ENCODE results near the gene FREM1.

The FREM1 gene

DNA sequence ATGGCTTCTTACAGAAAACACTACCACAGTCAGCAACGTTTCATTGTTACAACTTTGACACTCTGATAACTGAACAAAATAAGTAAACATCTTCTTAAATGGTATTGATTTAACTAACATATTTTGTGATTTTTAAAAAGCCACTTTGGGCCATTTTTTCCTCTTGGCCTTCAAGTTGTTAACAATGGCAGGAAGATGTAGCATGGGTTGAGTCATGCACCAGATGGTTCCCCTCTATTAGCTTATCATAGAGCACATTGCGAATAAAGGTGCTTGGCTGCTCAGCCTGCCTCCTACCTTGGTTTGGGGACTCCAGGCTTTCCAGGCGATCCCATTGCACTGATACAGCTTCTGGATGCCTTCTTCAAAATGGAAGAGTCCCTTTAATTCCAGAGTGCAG is 163.6 kb downstream of the FREM1 start:
- H3K36me3 Mint-ChIP-seq (ENCODE audit: low read depth), result peaks cover 77% of the 10 kb centered on the region
- no peak overlapping the region for H3K4me3 Mint-ChIP-seq
- TF ChIP-seq, protein P1, sequence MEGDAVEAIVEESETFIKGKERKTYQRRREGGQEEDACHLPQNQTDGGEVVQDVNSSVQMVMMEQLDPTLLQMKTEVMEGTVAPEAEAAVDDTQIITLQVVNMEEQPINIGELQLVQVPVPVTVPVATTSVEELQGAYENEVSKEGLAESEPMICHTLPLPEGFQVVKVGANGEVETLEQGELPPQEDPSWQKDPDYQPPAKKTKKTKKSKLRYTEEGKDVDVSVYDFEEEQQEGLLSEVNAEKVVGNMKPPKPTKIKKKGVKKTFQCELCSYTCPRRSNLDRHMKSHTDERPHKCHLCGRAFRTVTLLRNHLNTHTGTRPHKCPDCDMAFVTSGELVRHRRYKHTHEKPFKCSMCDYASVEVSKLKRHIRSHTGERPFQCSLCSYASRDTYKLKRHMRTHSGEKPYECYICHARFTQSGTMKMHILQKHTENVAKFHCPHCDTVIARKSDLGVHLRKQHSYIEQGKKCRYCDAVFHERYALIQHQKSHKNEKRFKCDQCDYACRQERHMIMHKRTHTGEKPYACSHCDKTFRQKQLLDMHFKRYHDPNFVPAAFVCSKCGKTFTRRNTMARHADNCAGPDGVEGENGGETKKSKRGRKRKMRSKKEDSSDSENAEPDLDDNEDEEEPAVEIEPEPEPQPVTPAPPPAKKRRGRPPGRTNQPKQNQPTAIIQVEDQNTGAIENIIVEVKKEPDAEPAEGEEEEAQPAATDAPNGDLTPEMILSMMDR (IDR thresholded peaks at IDR 0.05), result no peak
- peaks cover 26% of the 10 kb centered on the region for H3K4me1 Mint-ChIP-seq
- no peaks in the 10 kb centered on the region for H3K9me3 Mint-ChIP-seq
- DNase-seq, result no peak
- no peak overlapping the region for H3K27ac Mint-ChIP-seq
- no peaks in the 10 kb centered on the region for H3K27me3 Mint-ChIP-seq (ENCODE audit: low read depth, poor library complexity)

DNA sequence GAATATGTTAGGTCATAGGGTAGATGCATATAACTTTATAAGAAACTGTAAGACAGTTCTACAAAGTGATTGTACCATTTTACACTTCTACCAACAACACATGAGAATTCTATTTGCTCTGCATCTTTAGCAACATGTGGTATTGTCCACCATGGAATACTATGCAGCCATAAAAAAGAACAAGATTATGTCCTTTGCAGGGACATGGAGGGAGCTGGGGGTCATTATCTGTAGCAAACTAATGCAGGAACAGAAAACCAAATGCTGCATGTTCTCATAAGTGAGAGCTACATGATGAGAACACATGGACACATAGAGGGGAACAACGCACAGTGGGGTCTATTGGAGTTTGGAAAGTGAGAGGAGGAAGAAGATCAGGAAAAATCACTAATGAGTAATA is 165.5 kb downstream of the FREM1 start:
- Mint-ChIP-seq H3K27ac (no peak overlapping the region), H3K36me3 (ENCODE audit: low read depth) (peaks cover 66% of the 10 kb centered on the region), H3K27me3 (ENCODE audit: low read depth, poor library complexity) (no peaks in the 10 kb centered on the region), H3K9me3 (no peaks in the 10 kb centered on the region), H3K4me3 (no peak overlapping the region), H3K4me1 (peaks cover 15% of the 10 kb centered on the region)
- no peak for DNase-seq
- TF ChIP-seq, protein P1 (IDR thresholded peaks at IDR 0.05), result no peak

DNA sequence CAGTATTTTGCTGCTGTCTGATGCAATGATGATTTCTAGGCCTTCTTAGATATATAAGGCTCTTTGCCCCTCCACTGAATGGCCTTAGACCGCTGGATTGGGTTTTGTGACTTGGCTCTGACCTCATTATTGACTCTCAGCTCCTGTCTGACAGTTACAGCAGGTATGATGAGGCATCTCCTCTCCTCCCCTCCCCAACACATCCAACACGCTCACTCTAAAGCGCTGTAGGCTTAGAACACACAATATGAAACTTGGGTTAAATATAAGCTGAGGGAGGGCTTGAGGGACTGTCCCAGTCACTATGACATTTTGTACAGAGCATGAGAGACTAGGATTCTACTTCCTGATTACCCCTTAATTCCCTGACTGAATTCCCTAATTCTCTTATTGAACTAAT is 168.9 kb downstream of the FREM1 start:
- Mint-ChIP-seq H3K9me3 (no peaks in the 10 kb centered on the region), H3K4me3 (no peak overlapping the region), H3K27ac (peak overlapping the region; percentile 19), H3K4me1 (no peaks in the 10 kb centered on the region), H3K36me3 (ENCODE audit: low read depth) (peaks cover 54% of the 10 kb centered on the region), H3K27me3 (ENCODE audit: low read depth, poor library complexity) (no peaks in the 10 kb centered on the region)
- TF ChIP-seq, protein P1 (IDR thresholded peaks at IDR 0.05), result no peak
- DNase-seq, result no peak

- Mint-ChIP-seq H3K4me1 (no peaks in the 10 kb centered on the region), H3K27me3 (ENCODE audit: low read depth, poor library complexity) (peaks cover 5% of the 10 kb centered on the region), H3K36me3 (ENCODE audit: low read depth) (peaks cover 46% of the 10 kb centered on the region), H3K4me3 (no peak overlapping the region), H3K9me3 (no peaks in the 10 kb centered on the region), H3K27ac (no peak overlapping the region)
- no peak for DNase-seq
- TF ChIP-seq, protein P1 (IDR thresholded peaks at IDR 0.05), result no peak
Observed at GRCh38 chr9:14733133-14733532, 177.1 kb downstream of the FREM1 start.

DNA sequence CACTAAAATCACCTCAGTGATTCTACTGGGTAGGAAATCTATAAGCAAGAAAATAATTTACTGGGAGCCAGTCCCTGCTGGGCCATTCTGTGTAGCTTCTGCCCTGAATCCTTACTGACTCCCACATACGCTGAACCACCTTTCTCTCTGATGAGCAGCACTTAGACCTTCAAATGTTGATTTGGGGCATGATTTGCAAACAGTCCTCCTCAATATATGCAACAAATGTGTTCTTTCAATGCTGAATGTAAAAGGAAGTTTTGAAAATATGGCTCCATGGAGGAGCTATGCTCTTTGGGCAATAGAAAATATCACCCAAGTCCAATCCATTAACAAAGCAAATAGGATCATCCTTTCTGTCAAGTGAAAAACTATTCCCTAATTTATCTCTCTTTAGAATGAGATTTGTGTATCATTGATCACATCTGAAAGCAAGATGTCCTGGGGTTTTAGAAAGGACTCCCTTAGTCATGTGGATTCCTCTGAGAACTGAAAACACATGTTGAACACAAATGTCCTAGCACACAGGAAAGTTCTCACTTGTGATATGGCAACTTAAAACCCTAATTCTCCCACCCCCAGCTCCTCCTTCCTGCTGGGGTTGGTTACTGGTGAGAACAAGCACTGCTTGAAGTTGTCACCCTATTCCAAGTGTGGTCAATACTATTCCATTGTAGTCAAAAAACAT is 178.8 kb downstream of the FREM1 start:
- TF ChIP-seq, protein P1 (IDR thresholded peaks at IDR 0.05), result no peak
- peaks cover 17% of the 10 kb centered on the region for H3K27me3 Mint-ChIP-seq (ENCODE audit: low read depth, poor library complexity)
- H3K4me3 Mint-ChIP-seq, result no peak overlapping the region
- no peaks in the 10 kb centered on the region for H3K9me3 Mint-ChIP-seq
- no peak for DNase-seq
- H3K36me3 Mint-ChIP-seq (ENCODE audit: low read depth), result peaks cover 32% of the 10 kb centered on the region
- no peaks in the 10 kb centered on the region for H3K4me1 Mint-ChIP-seq
- no peak overlapping the region for H3K27ac Mint-ChIP-seq

GRCh38 chr9:14730461-14730898 is 179.7 kb downstream of the FREM1 start:
- Mint-ChIP-seq H3K4me1 (no peaks in the 10 kb centered on the region), H3K27me3 (ENCODE audit: low read depth, poor library complexity) (peaks cover 27% of the 10 kb centered on the region), H3K27ac (no peak overlapping the region), H3K36me3 (ENCODE audit: low read depth) (peaks cover 26% of the 10 kb centered on the region), H3K4me3 (no peak overlapping the region), H3K9me3 (no peaks in the 10 kb centered on the region)
- no peak for DNase-seq
- TF ChIP-seq, protein P1 (IDR thresholded peaks at IDR 0.05), result no peak
